K562 (cell line): ENCODE results near the gene DTL. TPM values are rescaled to one million over a fixed set of nuclear protein-coding genes. Genes with fewer than 3 reads are reported as not detected.

Source experiments
- ARID4B ChIP-seq: sonication (generic); formaldehyde crosslinking; IDR thresholded peaks from 2 replicates; pipeline ENCODE4 v1.8.0; 2022; ENCODE audit warnings: mild to moderate bottlenecking, missing genetic modification reagents
- ATF4 ChIP-seq: fragments of 450-650 bp; formaldehyde crosslinking; IDR thresholded peaks from 2 replicates; pipeline ENCODE4 v1.4.0; 2022; ENCODE audit warnings: mild to moderate bottlenecking, moderate library complexity
- ATF7 ChIP-seq: fragments of 450-650 bp; IDR thresholded peaks from 2 replicates; pipeline ENCODE4 v1.7.1; 2014; ENCODE audit warnings: mild to moderate bottlenecking, moderate library complexity
- BCOR ChIP-seq: fragments of 450-650 bp; IDR thresholded peaks from 2 replicates; pipeline ENCODE4 v1.6.1; 2016
- CCAR2 ChIP-seq: fragments of 200-400 bp; formaldehyde crosslinking; IDR thresholded peaks from 2 replicates; pipeline ENCODE4 v1.6.1; 2017; ENCODE audit warnings: mild to moderate bottlenecking, low read depth, low read length
- E2F3 ChIP-seq: fragments of 250-450 bp; sonication (Bioruptor Pico); IDR thresholded peaks from 2 replicates; pipeline ENCODE4 v1.4.0; 2020; ENCODE audit warnings: mild to moderate bottlenecking
- EP300 ChIP-seq: IDR thresholded peaks from 2 replicates; pipeline ENCODE4 v1.6.1; 2012; ENCODE audit warnings: low read length, improper control_type of control experiment
- GMEB1 ChIP-seq: fragments of 250-450 bp; sonication (Bioruptor Pico); IDR thresholded peaks from 2 replicates; pipeline ENCODE4 v1.4.0; 2020; ENCODE audit warnings: mild to moderate bottlenecking
- HSF4 ChIP-seq: fragments of 250-450 bp; sonication (Bioruptor Pico); IDR thresholded peaks from 2 replicates; pipeline ENCODE4 v2.1.2; 2022; ENCODE audit warnings: mild to moderate bottlenecking, moderate library complexity, borderline replicate concordance
- KAT2B ChIP-seq: IDR thresholded peaks from one replicate; pipeline ENCODE4 v1.6.1; 2012; ENCODE audit warnings: low read depth, mild to moderate bottlenecking, control low read depth, inconsistent platforms, low read length, moderate library complexity
- KAT7 ChIP-seq: sonication (generic); formaldehyde crosslinking; IDR thresholded peaks from 2 replicates; pipeline ENCODE4 v1.8.0; 2022; ENCODE audit warnings: missing genetic modification reagents, mild to moderate bottlenecking, borderline replicate concordance
- KDM1A ChIP-seq, 2 experiments: fragments of 450-650 bp; IDR thresholded peaks; 2 replicates each; pipeline ENCODE4 v1.6.1; 2016; ENCODE audit warnings: mild to moderate bottlenecking in 2 of 2
- NFRKB ChIP-seq: fragments of 450-650 bp; IDR thresholded peaks from 2 replicates; pipeline ENCODE4 v1.6.1; 2016; ENCODE audit warnings: low read depth
- NR2F6 ChIP-seq: fragments of 450-650 bp; formaldehyde crosslinking; IDR thresholded peaks from 2 replicates; pipeline ENCODE4 v1.4.0; 2020; ENCODE audit warnings: mild to moderate bottlenecking
- SRSF9 ChIP-seq: fragments of 200-400 bp; formaldehyde crosslinking; IDR thresholded peaks from 2 replicates; pipeline ENCODE4 v1.6.1; 2017; ENCODE audit warnings: low read depth, low read length, borderline replicate concordance
- ZNF121 ChIP-seq: sonication (generic); formaldehyde crosslinking; conservative IDR thresholded peaks from 2 replicates; pipeline ENCODE4 v1.8.0; 2022; ENCODE audit warnings: missing genetic modification reagents
- ZNF274 ChIP-seq: IDR thresholded peaks from 2 replicates; pipeline ENCODE4 v1.6.1; 2011; ENCODE audit warnings: low read depth, mild to moderate bottlenecking, low read length, moderate library complexity, borderline replicate concordance
- ZNF347 ChIP-seq: fragments of 450-650 bp; formaldehyde crosslinking; IDR thresholded peaks from 2 replicates; pipeline ENCODE4 v1.4.0; 2020; ENCODE audit warnings: low read depth, mild to moderate bottlenecking, moderate library complexity
- ZNF408 ChIP-seq: fragments of 250-450 bp; sonication (Bioruptor Pico); IDR thresholded peaks from 2 replicates; pipeline ENCODE4 v1.4.0; 2020; ENCODE audit warnings: low read depth, mild to moderate bottlenecking, moderate library complexity
- ZNF551 ChIP-seq: fragments of 250-450 bp; sonication (Bioruptor Pico); IDR thresholded peaks from 2 replicates; pipeline ENCODE4 v1.5.0; 2021; ENCODE audit warnings: mild to moderate bottlenecking, moderate library complexity
- ZNF695 ChIP-seq: fragments of 450-650 bp; formaldehyde crosslinking; IDR thresholded peaks from 2 replicates; pipeline ENCODE4 v1.4.0; 2020; ENCODE audit warnings: mild to moderate bottlenecking, moderate library complexity
- polyA plus RNA-seq, 8 experiments: library from polyadenylated mRNA; depleted of rRNA in 4 of 8; stranded (reverse) in 5 of 8; unstranded in 3 of 8; fragments of >200 nt; fragmentation: Nextera tagmentation in 2 of 8; fragmentation: Illumina TruSeq in 1 of 8; extraction: Ambion mirVana in 2 of 8; extraction: Trizol in 1 of 8; gene quantifications; 2 replicates each; pipeline versions ENCODE4 v1.2.1 to v1.2.3, GENCODE V29; 2011 to 2014; ENCODE audit warnings: inconsistent platforms in 1 of 8, missing spikeins in 1 of 8
- total RNA-seq, 7 experiments: library from RNA; depleted of rRNA in 6 of 7; stranded (reverse); fragments of >200 nt in 6 of 7; fragmentation: Illumina TruSeq in 2 of 7; extraction: Trizol in 2 of 7; gene quantifications; 2 replicates each; pipeline versions ENCODE4 v1.2.1 to v1.2.3, GENCODE V29; 2011 to 2021; ENCODE audit warnings: low replicate concordance in 1 of 7

The DTL gene
- total and polyA plus RNA-seq, 9 of the 15 experiments (the other 6 are each of a cell fraction or from before 2014, with no cell fraction given): 38.3 to 81.0 (median 63.2) TPM

GRCh38 chr1:212021563-212021962 lies 14.0 kb upstream of the DTL start (continued):
- TF ChIP-seq ZNF551 (CRISPR knock-in tag): no peak
- TF ChIP-seq KDM1A (IDR thresholded peaks at IDR 0.05): 0 out of 4 replicates have a peak, but pooled peaks of 1 of the 2 experiments have one; percentile 31
- no peak for TF ChIP-seq ZNF408 (CRISPR knock-in tag)
- TF ChIP-seq HSF4 (CRISPR knock-in tag): no peak
- no peak for TF ChIP-seq KAT2B
- no peak for TF ChIP-seq ZNF274
- TF ChIP-seq NFRKB: no peak
- peak; percentile 94 for TF ChIP-seq ZNF121
- TF ChIP-seq CCAR2: no peak
- no peak for TF ChIP-seq ZNF695
- no peak for TF ChIP-seq GMEB1 (CRISPR knock-in tag)
- TF ChIP-seq KAT7: no peak
- no peak for TF ChIP-seq E2F3 (CRISPR knock-in tag)
- TF ChIP-seq NR2F6 (CRISPR knock-in tag): no peak
- TF ChIP-seq ATF4 (CRISPR knock-in tag): no peak
- TF ChIP-seq ZNF347 (CRISPR knock-in tag): no peak
- no peak for TF ChIP-seq ATF7
- TF ChIP-seq EP300: no peak
- TF ChIP-seq BCOR: peak; percentile 28; the same call in 1 of the 2 replicates
- TF ChIP-seq SRSF9: no peak
- no peak for TF ChIP-seq ARID4B (CRISPR knock-in tag)
